Measurements from ENCODE around the gene CCDC190. TPM values are rescaled to one million over a fixed set of nuclear protein-coding genes. Genes with fewer than 3 reads are reported as not detected.

The CCDC190 gene
- total and polyA plus RNA-seq, 2 donors from 2014 or later, result 0.60 TPM; not detected in 1

- no peak overlapping the region for H3K4me3 ChIP-seq (ENCODE audit: low read length in 3 of 3)
- intact Hi-C loops (cut with DNase I), result no loop called here
- no peak for DNase-seq
- no peak for FAIRE-seq
- no peaks in the 10 kb centered on the region for H3K36me3 ChIP-seq (ENCODE audit: control insufficient read depth in 2 of 3, insufficient read depth in 3 of 3, low read length in 3 of 3)
- H3K27ac ChIP-seq (ENCODE audit: low read depth in 2 of 2, low read length in 2 of 2), result no peak overlapping the region
- H3K27me3 ChIP-seq (ENCODE audit: control insufficient read depth, insufficient read depth, low read length), result no peaks in the 10 kb centered on the region
- H3K9me3 ChIP-seq (ENCODE audit: control insufficient read depth in 2 of 3, insufficient read depth in 1 of 3, low read length in 3 of 3), result peaks cover 0 to 9% (median 0%) of the 10 kb centered on the region in 3 donors
- no peak for TF ChIP-seq CTCF (IDR thresholded peaks at IDR 0.05; ENCODE audit: borderline replicate concordance, extremely low read depth, insufficient read depth)
- H3K4me1 ChIP-seq (ENCODE audit: control insufficient read depth in 2 of 3, insufficient read depth in 2 of 3, low read depth in 1 of 3, low read length in 3 of 3), result no peaks in the 10 kb centered on the region
- H3K9ac ChIP-seq (ENCODE audit: low read length in 3 of 3), result no peak overlapping the region
These were observed 47.3 kb upstream of the CCDC190 start for GRCh38 chr1:162908236-162908635.

- H3K4me3 ChIP-seq (ENCODE audit: low read length in 3 of 3), result no peak overlapping the region
- no peak for DNase-seq
- no peaks in the 10 kb centered on the region for H3K36me3 ChIP-seq (ENCODE audit: control insufficient read depth in 2 of 3, insufficient read depth in 3 of 3, low read length in 3 of 3)
- no peak overlapping the region for H3K27ac ChIP-seq (ENCODE audit: low read depth in 2 of 2, low read length in 2 of 2)
- H3K9me3 ChIP-seq (ENCODE audit: control insufficient read depth in 2 of 3, insufficient read depth in 1 of 3, low read length in 3 of 3), result no peaks in the 10 kb centered on the region
- no peak for FAIRE-seq
- intact Hi-C loops (cut with DNase I), result no loop called here
- H3K27me3 ChIP-seq (ENCODE audit: control insufficient read depth, insufficient read depth, low read length), result no peaks in the 10 kb centered on the region
- H3K9ac ChIP-seq (ENCODE audit: low read length in 3 of 3), result no peak overlapping the region
- no peak for TF ChIP-seq CTCF (IDR thresholded peaks at IDR 0.05; ENCODE audit: borderline replicate concordance, extremely low read depth, insufficient read depth)
- H3K4me1 ChIP-seq (ENCODE audit: control insufficient read depth in 2 of 3, insufficient read depth in 2 of 3, low read depth in 1 of 3, low read length in 3 of 3), result no peaks in the 10 kb centered on the region
These were observed 45.5 kb upstream of the CCDC190 start for GRCh38 chr1:162906485-162906884.

GRCh38 chr1:162905174-162906158 is 44.5 kb upstream of the CCDC190 start:
- FAIRE-seq, result no peak
- DNase-seq, result no peak

More at GRCh38 chr1:162905174-162906158, 44.5 kb upstream of the CCDC190 start:
- Histone ChIP-seq H3K4me3 (ENCODE audit: low read length in 3 of 3) (no peak overlapping the region), H3K4me1 (ENCODE audit: control insufficient read depth in 2 of 3, insufficient read depth in 2 of 3, low read depth in 1 of 3, low read length in 3 of 3) (no peaks in the 10 kb centered on the region), H3K27me3 (ENCODE audit: control insufficient read depth, insufficient read depth, low read length) (no peaks in the 10 kb centered on the region), H3K9me3 (ENCODE audit: control insufficient read depth in 2 of 3, insufficient read depth in 1 of 3, low read length in 3 of 3) (no peaks in the 10 kb centered on the region), H3K27ac (ENCODE audit: low read depth in 2 of 2, low read length in 2 of 2) (no peak overlapping the region), H3K9ac (ENCODE audit: low read length in 3 of 3) (no peak overlapping the region), H3K36me3 (ENCODE audit: control insufficient read depth in 2 of 3, insufficient read depth in 3 of 3, low read length in 3 of 3) (no peaks in the 10 kb centered on the region)
- intact Hi-C loops (cut with DNase I), result no loop called here
- TF ChIP-seq CTCF (IDR thresholded peaks at IDR 0.05; ENCODE audit: borderline replicate concordance, extremely low read depth, insufficient read depth), result no peak
